HG03097 (cell line): Measurements from ENCODE around the gene TEAD3.

Experiments
- ATAC-seq: cut with Tn5 transposase; IDR thresholded peaks from one replicate; pipeline ENCODE4 v1.9.1; 2021; ENCODE audit not compliant: unreplicated experiment, low FRiP score

The TEAD3 gene

GRCh38 chr6:35514587-35514986 lies 17.7 kb upstream of the TEAD3 start:
- no peak for ATAC-seq

- no peak for ATAC-seq
These were observed 15.9 kb upstream of the TEAD3 start, which contains the start of gene TULP1 for GRCh38 chr6:35512740-35513139. TSS of gene TULP1 (minus strand) at chr6:35512896. CDS start at chr6:35512858, 38 bp downstream.

- no peak for ATAC-seq
These were observed 15.1 kb upstream of the TEAD3 start for GRCh38 chr6:35512006-35512405.

- no peak for ATAC-seq
These were observed 14.7 kb upstream of the TEAD3 start for GRCh38 chr6:35511562-35511941.

- no peak for ATAC-seq
These were observed 14.2 kb upstream of the TEAD3 start for GRCh38 chr6:35510916-35511561.

- ATAC-seq = no peak
These were observed 11.7 kb upstream of the TEAD3 start for GRCh38 chr6:35508542-35508941.

GRCh38 chr6:35508027-35508426 lies 11.1 kb upstream of the TEAD3 start:
- no peak for ATAC-seq

GRCh38 chr6:35507221-35507620 lies 10.3 kb upstream of the TEAD3 start:
- no peak for ATAC-seq

GRCh38 chr6:35506536-35506935 lies 9.7 kb upstream of the TEAD3 start:
- ATAC-seq = no peak

- no peak for ATAC-seq
These were observed 9.1 kb upstream of the TEAD3 start for GRCh38 chr6:35505999-35506412.

GRCh38 chr6:35503534-35503933 lies 6.7 kb upstream of the TEAD3 start:
- ATAC-seq = no peak

GRCh38 chr6:35501784-35502183 lies 4.9 kb upstream of the TEAD3 start:
- no peak for ATAC-seq

- ATAC-seq = no peak
These were observed 3.9 kb upstream of the TEAD3 start for GRCh38 chr6:35500782-35501181.

- ATAC-seq = no peak
These were observed 2.5 kb upstream of the TEAD3 start for GRCh38 chr6:35499372-35499771.

GRCh38 chr6:35498422-35499067 lies 1.7 kb upstream of the TEAD3 start:
- no peak for ATAC-seq

- no peak for ATAC-seq
These were observed 917 bp upstream of the TEAD3 start for GRCh38 chr6:35497571-35498421.

GRCh38 chr6:35496036-35496840 lies 641 bp downstream of the TEAD3 start:
- ATAC-seq = no peak

GRCh38 chr6:35495258-35496035 lies 1.4 kb downstream of the TEAD3 start:
- no peak for ATAC-seq

GRCh38 chr6:35494161-35494563 lies 2.7 kb downstream of the TEAD3 start:
- ATAC-seq = no peak
